Measurements from ENCODE around the gene SGMS2.
"Not testable (repeated sequence)": the region's sequence is repeated elsewhere in the genome, so short reads cannot be mapped to it uniquely, and the experiment has no call there.

SGMS2 gene

DNA sequence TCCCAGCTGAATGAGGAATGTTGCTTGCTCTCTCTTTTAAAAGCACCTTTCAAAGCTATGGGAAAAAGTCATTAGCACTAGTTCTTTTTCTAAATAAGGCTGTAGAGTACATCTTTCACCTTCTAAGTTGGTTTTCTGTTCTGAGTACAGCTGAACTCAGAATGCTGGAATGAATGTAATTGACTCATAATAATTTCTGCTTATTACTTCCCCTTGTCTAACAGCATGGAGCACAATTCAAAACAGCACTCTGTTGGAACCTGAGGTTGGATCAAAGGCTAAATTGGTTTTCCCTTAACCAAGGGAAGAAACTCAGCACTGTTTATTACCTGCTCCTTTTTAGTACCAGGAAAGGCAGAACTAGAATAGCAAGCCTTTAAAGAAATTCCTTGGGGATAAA, 73.1 kb downstream of the SGMS2 start:
- in situ Hi-C loops (cut with MboI; ENCODE audit: low pct_unique_long_range_greater_than_20kb, low sequenced_read_pairs, unreplicated experiment), result no loop called here
- no peak for DNase-seq (ENCODE audit: low spot score)
- TF ChIP-seq, protein P1, sequence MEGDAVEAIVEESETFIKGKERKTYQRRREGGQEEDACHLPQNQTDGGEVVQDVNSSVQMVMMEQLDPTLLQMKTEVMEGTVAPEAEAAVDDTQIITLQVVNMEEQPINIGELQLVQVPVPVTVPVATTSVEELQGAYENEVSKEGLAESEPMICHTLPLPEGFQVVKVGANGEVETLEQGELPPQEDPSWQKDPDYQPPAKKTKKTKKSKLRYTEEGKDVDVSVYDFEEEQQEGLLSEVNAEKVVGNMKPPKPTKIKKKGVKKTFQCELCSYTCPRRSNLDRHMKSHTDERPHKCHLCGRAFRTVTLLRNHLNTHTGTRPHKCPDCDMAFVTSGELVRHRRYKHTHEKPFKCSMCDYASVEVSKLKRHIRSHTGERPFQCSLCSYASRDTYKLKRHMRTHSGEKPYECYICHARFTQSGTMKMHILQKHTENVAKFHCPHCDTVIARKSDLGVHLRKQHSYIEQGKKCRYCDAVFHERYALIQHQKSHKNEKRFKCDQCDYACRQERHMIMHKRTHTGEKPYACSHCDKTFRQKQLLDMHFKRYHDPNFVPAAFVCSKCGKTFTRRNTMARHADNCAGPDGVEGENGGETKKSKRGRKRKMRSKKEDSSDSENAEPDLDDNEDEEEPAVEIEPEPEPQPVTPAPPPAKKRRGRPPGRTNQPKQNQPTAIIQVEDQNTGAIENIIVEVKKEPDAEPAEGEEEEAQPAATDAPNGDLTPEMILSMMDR (IDR thresholded peaks at IDR 0.05; ENCODE audit: extremely low read depth, insufficient read depth, missing control alignments), result no peak

DNA sequence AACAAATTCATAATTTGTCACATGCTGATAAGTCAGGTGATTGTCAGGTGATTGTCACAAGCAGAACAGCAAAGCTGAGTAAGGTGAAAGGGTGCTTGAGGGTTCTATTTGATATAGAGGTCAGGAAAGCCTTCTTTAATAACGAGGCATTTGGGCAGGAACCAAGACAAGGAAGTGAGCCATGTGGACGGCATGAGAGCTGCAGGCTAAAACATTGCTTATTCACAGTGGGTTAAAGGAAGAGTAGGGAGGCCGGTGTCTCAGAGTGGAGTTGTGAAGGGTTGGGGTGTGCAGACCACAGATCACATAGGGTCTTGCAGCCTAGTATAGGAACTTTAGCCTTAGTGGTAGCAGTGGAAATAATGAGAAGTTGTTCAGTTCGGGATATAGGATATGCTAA, 75.3 kb downstream of the SGMS2 start:
- DNase-seq (ENCODE audit: low spot score), result no peak
- TF ChIP-seq, protein P1 (IDR thresholded peaks at IDR 0.05; ENCODE audit: extremely low read depth, insufficient read depth, missing control alignments), result no peak
- in situ Hi-C loops (cut with MboI; ENCODE audit: low pct_unique_long_range_greater_than_20kb, low sequenced_read_pairs, unreplicated experiment), result loop anchor here (25.0 kb wide), 1 partner anchor 138 kb away; no protein-coding TSS in a partner anchor

DNA sequence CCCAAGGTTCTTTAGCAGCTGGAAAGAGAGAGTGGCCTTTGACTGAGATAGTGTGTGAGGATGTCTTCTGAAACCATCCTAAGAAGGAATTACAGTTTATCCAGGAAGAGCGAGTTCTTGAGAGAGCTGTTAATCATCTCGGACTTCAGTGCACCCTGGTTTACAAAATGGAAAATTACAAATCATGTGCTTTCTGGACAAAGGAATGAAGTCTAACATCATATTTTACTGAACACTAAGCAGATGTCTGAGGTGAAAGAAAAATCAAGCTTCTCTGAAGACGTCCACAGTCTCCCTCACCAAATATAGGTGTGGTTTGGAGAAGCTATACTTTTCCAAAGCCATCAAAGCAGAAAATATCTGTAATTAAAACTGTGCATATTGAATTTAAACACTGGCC, 75.8 kb downstream of the SGMS2 start:
- TF ChIP-seq, protein P1 (IDR thresholded peaks at IDR 0.05; ENCODE audit: extremely low read depth, insufficient read depth, missing control alignments), result no peak
- DNase-seq (ENCODE audit: low spot score), result no peak
- in situ Hi-C loops (cut with MboI; ENCODE audit: low pct_unique_long_range_greater_than_20kb, low sequenced_read_pairs, unreplicated experiment), result loop anchor here (25.0 kb wide), 1 partner anchor 138 kb away; no protein-coding TSS in a partner anchor

DNA sequence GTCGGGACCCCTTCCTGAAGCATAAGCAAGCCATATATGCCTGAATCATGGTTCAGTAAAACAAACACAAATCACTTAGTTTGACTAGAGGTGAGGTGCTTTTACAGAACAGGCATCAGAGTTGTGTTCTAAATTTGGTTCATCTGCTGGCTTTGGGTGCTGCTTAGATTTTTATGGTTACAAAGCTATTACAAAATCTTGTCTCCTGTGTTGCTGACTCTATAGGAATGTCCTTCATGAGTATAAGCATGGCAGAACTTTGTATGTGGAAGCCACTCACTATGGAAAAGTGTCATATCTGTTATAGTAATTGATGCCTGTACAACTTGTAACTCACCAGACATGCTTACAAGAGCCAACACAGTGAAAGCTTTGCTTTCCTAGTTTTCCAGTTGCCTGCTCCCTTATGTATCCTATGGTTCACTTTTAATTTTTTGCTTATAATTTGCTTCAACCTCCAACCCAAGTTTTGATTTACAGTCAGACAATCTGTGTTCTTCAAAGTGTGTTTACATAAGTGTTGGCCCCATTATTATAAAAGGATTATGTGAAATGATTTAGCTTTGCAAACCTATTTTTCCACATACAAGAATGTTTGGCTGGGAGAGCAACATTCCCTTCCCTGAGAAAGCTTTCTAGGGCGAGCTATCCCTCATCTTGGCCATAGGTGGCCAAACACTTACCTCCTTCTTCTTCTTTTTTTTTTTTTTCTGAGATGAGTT, 76.6 kb downstream of the SGMS2 start:
- no peak for DNase-seq (ENCODE audit: low spot score)
- TF ChIP-seq, protein P1 (IDR thresholded peaks at IDR 0.05; ENCODE audit: extremely low read depth, insufficient read depth, missing control alignments), result no peak
- in situ Hi-C loops (cut with MboI; ENCODE audit: low pct_unique_long_range_greater_than_20kb, low sequenced_read_pairs, unreplicated experiment), result loop anchor here (25.0 kb wide), 1 partner anchor 139 kb away; no protein-coding TSS in a partner anchor

DNA sequence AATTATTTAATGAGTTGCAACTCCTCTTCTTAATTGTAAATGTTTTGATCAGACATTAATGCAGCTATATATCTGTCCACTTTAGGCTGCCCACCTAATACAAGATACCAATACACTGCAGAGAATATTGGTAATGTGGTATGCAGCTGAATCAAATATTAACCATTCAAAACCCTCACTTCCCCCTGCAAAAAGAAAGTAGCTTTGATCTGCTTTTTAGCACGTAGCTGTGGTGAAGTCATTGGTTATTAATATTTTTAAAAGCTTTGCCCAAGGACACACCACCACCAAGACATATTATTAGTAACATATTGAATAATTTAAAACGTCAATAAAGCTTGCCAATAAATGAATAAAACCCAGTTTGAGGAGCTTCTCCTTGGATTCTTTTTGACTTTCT, 78.0 kb downstream of the SGMS2 start:
- no peak for DNase-seq (ENCODE audit: low spot score)
- in situ Hi-C loops (cut with MboI; ENCODE audit: low pct_unique_long_range_greater_than_20kb, low sequenced_read_pairs, unreplicated experiment), result loop anchor here (25.0 kb wide), 1 partner anchor 140 kb away; no protein-coding TSS in a partner anchor
- TF ChIP-seq, protein P1 (IDR thresholded peaks at IDR 0.05; ENCODE audit: extremely low read depth, insufficient read depth, missing control alignments), result no peak

DNA sequence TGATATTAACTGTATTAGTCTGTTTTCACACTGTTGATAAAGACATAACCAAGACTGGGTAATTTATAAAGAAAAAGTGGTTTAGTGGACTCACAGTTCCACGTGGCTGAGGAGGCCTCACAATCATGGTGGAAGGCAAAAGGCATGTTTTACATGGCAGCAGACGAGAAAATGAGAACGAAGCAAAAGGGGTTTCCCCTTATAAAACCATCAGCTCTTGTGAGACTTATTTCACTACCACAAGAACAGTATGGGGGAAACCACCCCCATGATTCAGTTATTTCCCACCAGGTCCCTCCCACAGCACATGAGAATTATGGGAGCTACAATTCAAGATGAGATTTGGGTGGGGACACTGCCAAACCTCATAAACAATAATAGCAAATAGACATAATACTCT, 80.3 kb downstream of the SGMS2 start:
- not testable (repeated sequence) for DNase-seq (ENCODE audit: low spot score)
- in situ Hi-C loops (cut with MboI; ENCODE audit: low pct_unique_long_range_greater_than_20kb, low sequenced_read_pairs, unreplicated experiment), result loop anchor here (25.0 kb wide), 1 partner anchor 143 kb away; no protein-coding TSS in a partner anchor

DNA sequence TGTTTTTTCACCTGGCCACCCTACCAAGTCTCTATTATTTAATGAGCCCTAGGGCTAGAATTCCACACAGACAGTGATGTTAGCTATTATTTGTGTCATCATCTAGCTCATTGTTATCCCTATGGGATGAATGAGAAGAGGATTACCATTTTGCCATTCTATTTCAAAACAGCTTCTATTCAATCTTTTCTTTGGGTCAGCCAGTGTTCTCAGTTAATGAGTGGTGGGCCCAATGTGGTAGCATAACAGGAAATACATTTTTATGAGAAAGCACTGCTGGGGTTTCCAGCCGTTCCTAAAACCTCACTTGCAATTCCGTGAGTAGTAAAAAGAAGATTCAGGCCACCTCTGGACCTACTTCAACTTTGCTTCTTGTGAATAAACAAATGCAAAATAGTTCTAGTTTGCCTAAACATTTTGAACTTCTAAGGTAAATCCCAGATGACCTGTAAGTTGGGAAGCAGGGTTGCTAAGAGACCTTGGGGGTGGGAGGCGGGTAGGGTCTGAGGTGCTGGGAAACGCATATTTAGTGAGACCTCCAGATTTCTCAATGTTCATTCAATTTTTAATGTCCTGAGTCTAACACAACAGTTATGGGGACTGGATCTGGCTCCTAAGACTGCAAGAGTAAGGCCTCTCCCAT, 81.8 kb downstream of the SGMS2 start:
- DNase-seq (ENCODE audit: low spot score), result no peak
- TF ChIP-seq, protein P1 (IDR thresholded peaks at IDR 0.05; ENCODE audit: extremely low read depth, insufficient read depth, missing control alignments), result no peak
- in situ Hi-C loops (cut with MboI; ENCODE audit: low pct_unique_long_range_greater_than_20kb, low sequenced_read_pairs, unreplicated experiment), result loop anchor here (25.0 kb wide), 1 partner anchor 144 kb away; no protein-coding TSS in a partner anchor
